ENCODE measurements around the gene CRK. TPM values are rescaled to one million over a fixed set of nuclear protein-coding genes. Genes with fewer than 3 reads are reported as not detected.

Gene CRK
- total and polyA plus RNA-seq, 10 of the 15 experiments (the other 5 are each of a cell fraction or from before 2014, with no cell fraction given) = 11.1 to 23.8 (median 20.5) TPM

DNA sequence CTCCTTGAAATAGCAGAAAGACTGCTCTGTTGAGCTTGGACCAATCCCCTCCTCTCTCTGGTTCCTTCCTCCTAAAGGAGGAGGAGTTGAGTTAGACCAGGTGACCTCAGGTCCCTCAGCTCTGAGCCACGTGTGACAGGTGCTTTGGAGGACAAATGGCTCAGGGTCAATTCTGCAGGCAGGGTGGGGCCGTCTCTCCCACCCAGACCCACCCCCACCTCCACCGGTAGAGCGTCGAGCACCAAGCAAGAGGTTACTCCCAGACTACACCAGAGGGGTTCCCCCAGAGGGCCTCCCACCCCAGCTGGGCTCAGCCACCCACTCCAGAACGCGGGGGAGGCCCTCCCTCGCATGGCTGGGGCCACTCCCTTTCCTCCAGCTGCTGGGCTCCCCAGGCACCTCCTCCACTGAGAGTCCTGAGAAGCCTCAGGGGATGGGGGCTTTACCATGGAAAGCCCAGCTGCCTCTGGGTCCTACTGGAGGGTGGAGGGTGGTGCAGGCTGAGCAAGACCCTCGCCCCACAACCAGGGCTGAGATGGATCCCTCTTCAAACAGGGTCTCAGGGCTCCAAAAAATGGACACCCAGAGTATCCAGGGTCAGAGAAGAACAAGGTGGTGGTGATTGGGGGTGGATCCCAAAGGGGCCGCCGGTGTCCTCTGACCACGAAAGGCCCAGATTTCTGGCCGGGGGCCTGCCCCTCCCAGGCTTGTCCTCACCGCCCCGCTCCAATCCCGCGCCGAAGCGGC lies 28.8 kb upstream of the CRK start (continued):
- TF ChIP-seq, protein P1, sequence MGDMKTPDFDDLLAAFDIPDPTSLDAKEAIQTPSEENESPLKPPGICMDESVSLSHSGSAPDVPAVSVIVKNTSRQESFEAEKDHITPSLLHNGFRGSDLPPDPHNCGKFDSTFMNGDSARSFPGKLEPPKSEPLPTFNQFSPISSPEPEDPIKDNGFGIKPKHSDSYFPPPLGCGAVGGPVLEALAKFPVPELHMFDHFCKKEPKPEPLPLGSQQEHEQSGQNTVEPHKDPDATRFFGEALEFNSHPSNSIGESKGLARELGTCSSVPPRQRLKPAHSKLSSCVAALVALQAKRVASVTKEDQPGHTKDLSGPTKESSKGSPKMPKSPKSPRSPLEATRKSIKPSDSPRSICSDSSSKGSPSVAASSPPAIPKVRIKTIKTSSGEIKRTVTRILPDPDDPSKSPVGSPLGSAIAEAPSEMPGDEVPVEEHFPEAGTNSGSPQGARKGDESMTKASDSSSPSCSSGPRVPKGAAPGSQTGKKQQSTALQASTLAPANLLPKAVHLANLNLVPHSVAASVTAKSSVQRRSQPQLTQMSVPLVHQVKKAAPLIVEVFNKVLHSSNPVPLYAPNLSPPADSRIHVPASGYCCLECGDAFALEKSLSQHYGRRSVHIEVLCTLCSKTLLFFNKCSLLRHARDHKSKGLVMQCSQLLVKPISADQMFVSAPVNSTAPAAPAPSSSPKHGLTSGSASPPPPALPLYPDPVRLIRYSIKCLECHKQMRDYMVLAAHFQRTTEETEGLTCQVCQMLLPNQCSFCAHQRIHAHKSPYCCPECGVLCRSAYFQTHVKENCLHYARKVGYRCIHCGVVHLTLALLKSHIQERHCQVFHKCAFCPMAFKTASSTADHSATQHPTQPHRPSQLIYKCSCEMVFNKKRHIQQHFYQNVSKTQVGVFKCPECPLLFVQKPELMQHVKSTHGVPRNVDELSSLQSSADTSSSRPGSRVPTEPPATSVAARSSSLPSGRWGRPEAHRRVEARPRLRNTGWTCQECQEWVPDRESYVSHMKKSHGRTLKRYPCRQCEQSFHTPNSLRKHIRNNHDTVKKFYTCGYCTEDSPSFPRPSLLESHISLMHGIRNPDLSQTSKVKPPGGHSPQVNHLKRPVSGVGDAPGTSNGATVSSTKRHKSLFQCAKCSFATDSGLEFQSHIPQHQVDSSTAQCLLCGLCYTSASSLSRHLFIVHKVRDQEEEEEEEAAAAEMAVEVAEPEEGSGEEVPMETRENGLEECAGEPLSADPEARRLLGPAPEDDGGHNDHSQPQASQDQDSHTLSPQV (IDR thresholded peaks at IDR 0.05) = no peak
- TF ChIP-seq, protein P2, sequence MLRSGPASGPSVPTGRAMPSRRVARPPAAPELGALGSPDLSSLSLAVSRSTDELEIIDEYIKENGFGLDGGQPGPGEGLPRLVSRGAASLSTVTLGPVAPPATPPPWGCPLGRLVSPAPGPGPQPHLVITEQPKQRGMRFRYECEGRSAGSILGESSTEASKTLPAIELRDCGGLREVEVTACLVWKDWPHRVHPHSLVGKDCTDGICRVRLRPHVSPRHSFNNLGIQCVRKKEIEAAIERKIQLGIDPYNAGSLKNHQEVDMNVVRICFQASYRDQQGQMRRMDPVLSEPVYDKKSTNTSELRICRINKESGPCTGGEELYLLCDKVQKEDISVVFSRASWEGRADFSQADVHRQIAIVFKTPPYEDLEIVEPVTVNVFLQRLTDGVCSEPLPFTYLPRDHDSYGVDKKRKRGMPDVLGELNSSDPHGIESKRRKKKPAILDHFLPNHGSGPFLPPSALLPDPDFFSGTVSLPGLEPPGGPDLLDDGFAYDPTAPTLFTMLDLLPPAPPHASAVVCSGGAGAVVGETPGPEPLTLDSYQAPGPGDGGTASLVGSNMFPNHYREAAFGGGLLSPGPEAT (IDR thresholded peaks at IDR 0.05; ENCODE audit: low read depth) = peak; percentile 89
- TF ChIP-seq SMC3 (IDR thresholded peaks at IDR 0.05; ENCODE audit: borderline replicate concordance, low read length) (no peak; the same call in 1 of the 2 replicates), STAT3 (IDR thresholded peaks at IDR 0.05; ENCODE audit: low read depth, low read length) (no peak), MEF2A (IDR thresholded peaks at IDR 0.05; ENCODE audit: insufficient read depth, low read depth, low read length) (0 out of 2 replicates have a peak, but pooled peaks have one; percentile 47), BHLHE40 (IDR thresholded peaks at IDR 0.05; ENCODE audit: borderline replicate concordance in 1 of 2, low read depth in 2 of 2, low read length in 1 of 2) (peak; percentile 22 to 49; a peak in 1 of 4 replicates), JUNB (IDR thresholded peaks at IDR 0.05) (no peak), NR2F1 (conservative IDR thresholded peaks at IDR 0.05) (no peak), RAD21 (IDR thresholded peaks at IDR 0.05; ENCODE audit: insufficient read depth, low read depth, low read length) (no peak), HDAC6 (IDR thresholded peaks at IDR 0.05; ENCODE audit: unreplicated experiment) (no peak), EP300 (IDR thresholded peaks at IDR 0.05; ENCODE audit: borderline replicate concordance in 1 of 2, control insufficient read depth in 1 of 2, low read depth in 2 of 2, low read length in 2 of 2) (peak in 1 of 2 experiments; percentile 16; a peak in 1 of 4 replicates), CBX3 (IDR thresholded peaks at IDR 0.05; ENCODE audit: borderline replicate concordance, low read depth) (no peak), TCF3 (IDR thresholded peaks at IDR 0.05; ENCODE audit: borderline replicate concordance, insufficient read depth, low read depth, low read length) (peak; percentile 92), TBL1XR1 (IDR thresholded peaks at IDR 0.05; ENCODE audit: low read depth, low read length) (peak; percentile 59), FOS (IDR thresholded peaks at IDR 0.05; ENCODE audit: borderline replicate concordance, extremely low read depth, insufficient read length) (no peak), MTA3 (IDR thresholded peaks at IDR 0.05; ENCODE audit: borderline replicate concordance, low read length) (no peak), MYB (IDR thresholded peaks at IDR 0.05; ENCODE audit: borderline replicate concordance, low read depth, low read length) (no peak), SIN3A (IDR thresholded peaks at IDR 0.05; ENCODE audit: low read depth, low read length) (peak; percentile 54), ZNF207 (IDR thresholded peaks at IDR 0.05; ENCODE audit: borderline replicate concordance) (peak; percentile 57; the same call in 1 of the 2 replicates)
- TF ChIP-seq, protein P3, sequence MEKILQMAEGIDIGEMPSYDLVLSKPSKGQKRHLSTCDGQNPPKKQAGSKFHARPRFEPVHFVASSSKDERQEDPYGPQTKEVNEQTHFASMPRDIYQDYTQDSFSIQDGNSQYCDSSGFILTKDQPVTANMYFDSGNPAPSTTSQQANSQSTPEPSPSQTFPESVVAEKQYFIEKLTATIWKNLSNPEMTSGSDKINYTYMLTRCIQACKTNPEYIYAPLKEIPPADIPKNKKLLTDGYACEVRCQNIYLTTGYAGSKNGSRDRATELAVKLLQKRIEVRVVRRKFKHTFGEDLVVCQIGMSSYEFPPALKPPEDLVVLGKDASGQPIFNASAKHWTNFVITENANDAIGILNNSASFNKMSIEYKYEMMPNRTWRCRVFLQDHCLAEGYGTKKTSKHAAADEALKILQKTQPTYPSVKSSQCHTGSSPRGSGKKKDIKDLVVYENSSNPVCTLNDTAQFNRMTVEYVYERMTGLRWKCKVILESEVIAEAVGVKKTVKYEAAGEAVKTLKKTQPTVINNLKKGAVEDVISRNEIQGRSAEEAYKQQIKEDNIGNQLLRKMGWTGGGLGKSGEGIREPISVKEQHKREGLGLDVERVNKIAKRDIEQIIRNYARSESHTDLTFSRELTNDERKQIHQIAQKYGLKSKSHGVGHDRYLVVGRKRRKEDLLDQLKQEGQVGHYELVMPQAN (conservative IDR thresholded peaks at IDR 0.05) = peak; percentile 20; the same call in 1 of the 2 replicates
